HG03432 (cell line): ENCODE measurements around the gene MRPS27.

ENCODE experiments used
- ATAC-seq: cut with Tn5 transposase; IDR thresholded peaks from one replicate; pipeline ENCODE4 v1.9.1; 2021; ENCODE audit warnings: mild to moderate bottlenecking, moderate library complexity; ENCODE audit not compliant: unreplicated experiment

MRPS27 gene

DNA sequence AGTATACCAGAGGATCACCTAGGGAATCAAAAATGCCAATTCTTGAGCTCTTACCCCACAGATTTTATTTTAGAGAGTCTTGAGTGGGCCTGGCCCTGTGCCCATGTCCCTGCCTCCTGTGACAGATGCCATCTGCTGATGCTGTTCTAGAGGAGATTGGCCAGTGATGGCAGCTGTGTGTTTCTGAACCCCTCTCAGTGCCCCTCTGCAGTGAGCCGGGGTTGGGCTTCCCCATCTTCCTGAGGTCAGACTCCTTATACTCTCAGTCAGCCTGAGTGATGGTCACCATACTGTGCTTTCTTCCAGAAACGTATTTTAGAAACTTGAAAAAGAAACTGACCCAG lies 6.2 kb upstream of the MRPS27 start:
- no peak for ATAC-seq

- ATAC-seq = no peak
Observed at GRCh38 chr5:72325566-72326305, 5.7 kb upstream of the MRPS27 start.

DNA sequence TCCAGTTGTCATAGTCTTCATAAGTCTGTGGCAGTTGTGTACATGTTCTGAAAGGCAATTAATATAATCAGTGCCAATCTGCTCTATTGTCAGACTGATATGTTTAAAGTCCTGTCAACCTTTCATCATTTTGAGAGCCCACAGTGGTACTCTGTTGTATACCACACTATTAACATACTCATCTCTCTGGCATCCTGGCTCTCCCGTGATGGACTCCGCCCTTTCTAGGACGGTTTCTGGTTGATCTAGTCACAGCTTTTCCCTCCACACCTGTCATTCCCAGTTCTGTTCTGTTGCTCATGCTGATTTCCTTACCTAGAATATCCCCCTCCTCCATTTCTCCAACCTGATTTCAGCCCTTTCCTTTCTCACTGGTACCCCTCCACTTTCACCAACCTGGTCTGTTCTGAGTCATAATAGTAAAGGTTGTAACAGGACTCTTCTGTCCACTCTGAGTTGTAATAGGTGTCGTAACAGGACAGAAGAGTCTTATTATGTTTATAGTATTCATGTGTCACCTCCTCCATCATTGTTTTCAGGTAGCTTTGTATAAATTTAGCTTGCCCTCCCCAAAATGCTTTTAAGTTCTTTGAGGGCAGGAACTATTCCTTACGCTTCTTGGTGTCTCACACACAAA lies 4.3 kb upstream of the MRPS27 start:
- no peak for ATAC-seq

DNA sequence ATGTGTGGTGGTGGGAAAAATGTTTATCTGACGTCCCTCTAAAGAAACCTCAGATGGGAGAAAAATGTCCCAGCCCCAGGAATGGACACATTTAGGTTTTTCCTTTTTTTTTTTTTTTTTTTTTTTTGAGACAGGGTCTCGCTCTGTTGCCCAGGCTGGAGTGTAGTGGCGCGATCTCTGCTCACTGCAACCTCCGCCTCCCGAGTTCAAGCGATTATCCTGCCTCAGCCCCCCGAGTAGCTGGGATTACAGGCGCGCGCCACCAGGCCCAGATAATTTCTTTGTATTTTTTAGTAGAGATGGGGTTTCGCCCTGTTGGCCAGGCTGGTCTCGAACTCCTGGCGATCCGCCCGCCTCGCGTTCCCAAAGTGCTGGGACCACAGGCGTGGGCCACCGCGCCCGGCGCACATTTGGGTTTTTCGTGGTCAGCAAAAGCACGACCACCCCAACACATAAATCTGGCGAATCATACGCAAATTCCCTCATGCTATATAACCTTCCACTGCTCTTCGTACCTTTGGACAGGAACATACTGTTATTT lies 535 bp downstream of the MRPS27 start:
- peak; percentile 1 for ATAC-seq

DNA sequence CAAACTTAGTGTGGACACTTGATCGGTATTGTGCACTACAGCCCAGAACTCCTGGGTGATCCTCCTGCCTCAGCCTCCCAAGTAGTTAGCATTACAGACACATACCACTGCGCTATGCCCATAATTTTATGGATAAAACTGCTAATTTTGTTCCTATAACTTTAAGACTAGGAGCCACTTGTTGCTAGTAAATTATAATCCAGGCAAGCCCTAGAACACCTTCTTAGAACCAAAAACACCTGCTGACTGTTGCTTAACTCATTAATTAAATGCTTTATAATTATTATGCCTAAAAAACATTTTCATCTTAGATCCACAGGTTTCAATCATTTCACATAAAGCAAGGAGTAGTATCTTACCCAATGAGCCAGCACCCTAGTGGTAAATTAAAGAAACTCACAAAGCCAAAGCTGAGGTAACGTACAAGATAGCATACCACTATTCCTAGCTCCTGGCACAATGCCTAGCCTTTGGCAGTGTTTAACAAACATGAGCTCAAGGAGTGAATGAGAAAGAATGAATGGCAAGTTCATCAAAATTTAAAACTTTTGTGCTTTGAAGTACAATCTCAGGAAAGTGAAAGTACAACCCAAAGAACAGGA lies 5.4 kb downstream of the MRPS27 start:
- ATAC-seq = no peak

DNA sequence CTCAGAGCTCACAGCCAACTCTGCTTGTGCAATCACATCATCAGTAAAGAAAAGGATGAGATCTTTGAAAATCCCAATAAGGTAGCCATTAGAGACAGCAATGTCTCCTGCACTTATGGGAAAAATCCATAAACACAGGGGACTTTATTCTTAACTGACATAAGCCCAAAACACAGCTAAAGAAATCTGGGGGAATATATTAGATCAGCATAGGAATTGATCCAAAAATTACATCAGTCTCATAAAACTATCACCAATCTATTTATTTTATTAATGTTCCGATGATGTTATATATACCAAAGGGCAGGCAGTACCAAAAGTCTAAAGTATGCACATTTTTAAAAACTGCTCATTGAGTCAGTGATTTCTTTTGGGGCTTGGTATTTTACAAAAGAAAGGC lies 6.9 kb downstream of the MRPS27 start:
- ATAC-seq = no peak

DNA sequence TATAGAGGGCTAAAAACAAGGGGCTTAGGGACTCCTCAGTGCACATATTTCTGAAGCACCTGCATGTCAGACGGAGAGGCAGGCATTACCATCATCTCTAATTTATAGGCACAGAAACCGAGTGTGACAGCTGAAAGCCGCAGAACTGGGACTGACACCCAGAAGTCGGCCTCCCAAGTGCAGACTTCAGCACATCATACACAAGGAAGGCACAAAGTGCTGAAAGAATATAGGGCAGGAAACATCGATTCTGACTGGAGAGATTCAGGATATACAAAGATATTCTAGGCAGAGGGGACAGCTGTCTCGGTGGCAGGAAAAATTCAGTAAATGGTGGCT lies 11.2 kb downstream of the MRPS27 start:
- ATAC-seq = no peak

GRCh38 chr5:72307968-72308852 lies 11.8 kb downstream of the MRPS27 start:
- ATAC-seq = peak; percentile 93

GRCh38 chr5:72307573-72307967 lies 12.5 kb downstream of the MRPS27 start:
- no peak for ATAC-seq

DNA sequence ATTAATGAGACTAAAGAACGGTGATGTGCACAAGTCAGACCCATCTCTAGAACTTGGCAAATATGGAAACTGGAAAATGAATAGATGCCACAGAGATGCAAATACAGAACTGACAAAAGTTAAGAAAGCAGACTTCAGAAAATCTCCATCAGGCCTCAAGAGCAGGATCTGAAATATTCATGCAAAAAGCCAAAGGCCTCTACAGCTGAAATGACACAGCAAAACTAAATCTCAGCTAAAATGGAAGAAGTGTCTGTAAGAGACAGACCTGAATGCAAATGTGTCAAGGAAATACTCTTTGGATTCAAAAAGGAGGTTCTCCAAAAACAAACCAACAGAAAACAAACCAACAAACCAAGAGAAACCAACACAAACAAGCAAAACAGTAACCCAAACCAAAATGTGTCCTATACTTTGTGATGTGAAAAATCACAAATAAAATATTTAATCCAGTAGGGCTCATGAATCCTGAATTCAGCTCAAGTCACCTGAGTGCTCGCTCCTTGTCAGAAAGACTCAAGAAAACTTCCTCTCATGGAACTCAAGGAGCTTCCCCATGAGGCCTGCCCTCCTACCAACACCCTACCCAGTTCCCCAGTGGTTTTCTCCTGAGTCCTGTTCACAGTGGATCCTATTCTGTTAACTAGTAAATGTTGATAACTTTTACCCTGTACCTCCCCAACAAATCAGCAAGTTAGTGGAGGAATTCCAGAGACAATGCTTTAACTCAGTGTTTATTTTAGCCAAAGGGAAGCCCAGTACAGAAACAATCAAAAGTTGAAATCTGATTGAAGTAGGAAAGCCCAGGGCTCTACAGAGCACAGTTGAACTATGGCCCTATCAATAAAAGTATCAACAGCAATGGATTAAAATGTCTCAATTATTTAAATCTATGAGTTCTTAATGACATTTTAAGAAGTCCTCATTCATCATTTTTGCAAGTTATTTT lies 14.6 kb downstream of the MRPS27 start:
- ATAC-seq = no peak

GRCh38 chr5:72302171-72302570 lies 17.9 kb downstream of the MRPS27 start:
- ATAC-seq = no peak

GRCh38 chr5:72301557-72301956 lies 18.5 kb downstream of the MRPS27 start:
- ATAC-seq = peak; percentile 68

DNA sequence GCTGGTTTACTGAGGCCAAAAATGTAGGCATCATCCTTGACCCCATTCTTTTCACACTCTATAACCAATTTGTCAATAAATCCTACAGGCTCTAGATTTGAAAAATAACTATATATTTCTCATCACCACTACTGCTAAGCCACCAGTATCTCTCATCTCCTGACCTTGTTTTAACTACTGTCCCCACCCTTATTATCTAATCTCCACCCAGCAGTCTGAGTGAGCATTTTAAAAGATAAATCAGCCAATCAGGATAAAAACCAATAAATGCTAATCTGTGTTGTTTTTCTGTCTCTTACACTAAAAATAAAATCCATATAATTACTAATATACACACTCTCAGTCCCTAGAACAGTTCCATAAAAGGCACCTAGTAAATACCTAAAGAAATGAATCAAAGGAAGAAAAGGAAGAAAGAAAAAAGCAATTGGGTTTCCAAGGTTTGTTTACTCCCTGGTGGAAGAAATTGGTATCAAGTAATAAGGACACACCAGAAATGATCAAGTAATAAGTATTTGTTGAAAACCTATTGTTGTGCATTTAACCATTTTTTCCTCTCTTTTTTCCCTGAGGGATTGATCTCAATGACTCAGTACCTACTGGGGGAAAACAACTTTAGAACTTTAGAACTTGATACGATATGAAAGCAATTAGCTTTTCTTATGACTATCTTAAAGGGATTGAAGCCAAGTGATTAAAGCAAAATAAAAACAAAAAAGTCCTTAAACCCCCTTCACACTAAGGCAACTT lies 19.3 kb downstream of the MRPS27 start:
- ATAC-seq = no peak

DNA sequence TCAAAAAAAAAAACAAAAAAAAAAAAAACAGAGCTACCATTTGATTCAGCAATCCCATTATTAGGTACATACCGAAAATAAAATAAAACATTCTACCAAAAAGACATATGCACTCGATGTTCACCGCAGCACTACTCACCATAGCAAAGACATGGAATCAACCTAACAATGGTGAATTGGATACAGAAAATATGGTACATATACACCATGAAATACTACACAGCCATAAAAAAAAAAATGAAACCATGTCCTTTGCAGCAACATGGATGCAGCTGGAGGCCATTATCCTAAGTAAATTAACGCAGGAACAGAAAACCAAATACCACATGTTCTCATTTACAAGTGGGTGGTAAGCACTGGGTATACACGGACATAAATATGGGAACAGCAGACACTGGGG lies 21.3 kb downstream of the MRPS27 start:
- ATAC-seq = no peak

DNA sequence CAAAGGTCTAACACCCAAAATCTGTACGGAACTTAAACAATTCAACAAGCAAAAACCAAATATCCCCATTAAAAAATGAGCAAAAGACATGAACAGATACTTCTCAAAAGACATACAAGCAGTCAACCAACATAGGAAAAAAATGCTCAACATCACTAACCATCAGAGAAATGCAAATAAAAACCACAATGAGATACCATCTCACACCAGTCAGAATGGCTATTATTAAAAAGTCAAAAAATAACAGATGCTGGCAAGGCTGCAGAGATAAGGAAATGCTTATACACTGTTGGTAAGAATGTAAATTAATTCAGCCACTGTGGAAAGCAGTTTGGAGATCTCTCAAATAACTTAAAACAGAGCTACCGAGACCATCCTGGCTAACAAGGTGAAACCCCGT lies 21.9 kb downstream of the MRPS27 start:
- peak; percentile 57 for ATAC-seq

DNA sequence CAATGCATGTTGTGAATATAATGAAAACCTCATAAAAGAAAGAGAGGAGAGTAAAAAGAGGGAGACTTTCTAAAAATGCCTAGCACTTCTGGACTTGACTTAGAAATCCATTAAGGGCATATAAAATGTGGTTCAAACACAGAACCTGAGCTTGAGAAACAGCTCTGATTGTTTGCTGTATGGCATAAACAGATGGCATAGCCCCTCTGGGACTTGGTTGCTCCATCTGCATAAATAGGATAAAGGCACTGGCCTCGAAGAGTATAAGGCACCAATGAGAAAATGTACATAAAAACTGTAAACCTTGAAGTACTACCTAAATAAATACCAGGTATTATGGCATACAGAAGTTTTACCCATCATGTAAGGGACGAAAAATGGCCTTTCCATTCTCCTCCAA lies 23.8 kb downstream of the MRPS27 start:
- no peak for ATAC-seq

GRCh38 chr5:72295539-72295938 lies 24.5 kb downstream of the MRPS27 start:
- no peak for ATAC-seq

- no peak for ATAC-seq
Observed at GRCh38 chr5:72294473-72294872, 25.6 kb downstream of the MRPS27 start.

DNA sequence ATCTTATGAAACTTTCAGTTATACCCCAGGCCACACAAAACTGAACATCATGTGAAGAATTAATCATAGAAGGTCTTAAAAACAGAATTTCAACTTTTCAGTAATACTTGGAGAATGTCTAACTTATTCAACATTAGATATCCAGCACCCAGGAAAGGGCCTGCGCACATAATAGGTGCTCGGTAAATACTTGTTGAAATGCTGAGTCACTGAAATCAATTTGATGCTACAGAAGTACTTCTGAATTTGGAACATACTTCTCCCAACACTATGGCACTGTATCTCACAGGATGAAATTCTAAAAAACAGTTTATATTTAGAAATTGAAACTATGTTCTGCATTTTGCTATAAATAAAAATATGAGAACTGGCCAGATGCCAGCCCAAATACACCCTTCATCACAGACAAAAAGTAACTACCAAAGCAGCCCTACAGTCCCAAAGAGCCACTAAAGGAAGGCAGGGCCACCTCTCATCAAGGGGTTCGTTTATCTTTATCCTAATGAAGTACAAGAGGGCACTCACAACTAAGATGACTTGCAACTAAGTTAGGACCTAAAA lies 26.5 kb downstream of the MRPS27 start:
- no peak for ATAC-seq
